ENCODE measurements around the gene MCM5. TPM values are rescaled to one million over a fixed set of nuclear protein-coding genes. Genes with fewer than 3 reads are reported as not detected.
A peak's percentile ranks its signal among the peaks of the same experiment; 100 is the strongest.
"Not testable (repeated sequence)": the region's sequence is repeated elsewhere in the genome, so short reads cannot be mapped to it uniquely, and the experiment has no call there.

Gene MCM5
- total RNA-seq, 1 donor from 2014 or later, result 8.3 TPM

GRCh38 chr22:35459423-35459894, 59.5 kb downstream of the MCM5 start:
- Histone ChIP-seq H3K4me1 (no peaks in the 10 kb centered on the region), H3K36me3 (no peaks in the 10 kb centered on the region), H3K9me3 (replicated peaks) (no peaks in the 10 kb centered on the region), H3K4me3 (no peak overlapping the region), H3K27ac (replicated peaks) (no peak overlapping the region), H3K27me3 (ENCODE audit: low read depth) (peaks cover 1% of the 10 kb centered on the region)
- DNase-seq, result no peak
- no peak for TF ChIP-seq CTCF (IDR thresholded peaks at IDR 0.05; ENCODE audit: borderline replicate concordance)
- intact Hi-C loops (cut with micrococcal nuclease), result no loop called here

- H3K4me1 ChIP-seq; H3K4me3 ChIP-seq; H3K36me3 ChIP-seq; H3K27ac ChIP-seq (replicated peaks); DNase-seq; intact Hi-C loops (cut with micrococcal nuclease); H3K27me3 ChIP-seq (ENCODE audit: low read depth); H3K9me3 ChIP-seq (replicated peaks): not testable (repeated sequence)
Measured at GRCh38 chr22:35459976-35460375, 60.0 kb downstream of the MCM5 start.

- intact Hi-C loops (cut with micrococcal nuclease), result no loop called here
- TF ChIP-seq CTCF (IDR thresholded peaks at IDR 0.05; ENCODE audit: borderline replicate concordance), result no peak
- no peak overlapping the region for H3K4me3 ChIP-seq
- H3K27ac ChIP-seq (replicated peaks), result no peak overlapping the region
- no peaks in the 10 kb centered on the region for H3K4me1 ChIP-seq
- H3K27me3 ChIP-seq (ENCODE audit: low read depth), result no peaks in the 10 kb centered on the region
- no peak for DNase-seq
- H3K9me3 ChIP-seq (replicated peaks), result no peaks in the 10 kb centered on the region
- H3K36me3 ChIP-seq, result no peaks in the 10 kb centered on the region
Measured at GRCh38 chr22:35460688-35461087, 60.7 kb downstream of the MCM5 start.

- Histone ChIP-seq H3K36me3 (no peaks in the 10 kb centered on the region), H3K4me3 (no peak overlapping the region), H3K27ac (replicated peaks) (peak overlapping the region; percentile 18), H3K4me1 (peaks cover 6% of the 10 kb centered on the region), H3K27me3 (ENCODE audit: low read depth) (no peaks in the 10 kb centered on the region), H3K9me3 (replicated peaks) (no peaks in the 10 kb centered on the region)
- no peak for DNase-seq
- TF ChIP-seq CTCF (IDR thresholded peaks at IDR 0.05; ENCODE audit: borderline replicate concordance), result no peak
- intact Hi-C loops (cut with micrococcal nuclease), result no loop called here
Measured at GRCh38 chr22:35462498-35463230, 62.7 kb downstream of the MCM5 start.

- peaks cover 14% of the 10 kb centered on the region for H3K4me1 ChIP-seq
- no peak overlapping the region for H3K27ac ChIP-seq (replicated peaks)
- H3K27me3 ChIP-seq (ENCODE audit: low read depth), result no peaks in the 10 kb centered on the region
- TF ChIP-seq CTCF (IDR thresholded peaks at IDR 0.05; ENCODE audit: borderline replicate concordance), result no peak
- intact Hi-C loops (cut with micrococcal nuclease), result no loop called here
- no peaks in the 10 kb centered on the region for H3K9me3 ChIP-seq (replicated peaks)
- DNase-seq, result no peak
- H3K36me3 ChIP-seq, result no peaks in the 10 kb centered on the region
- no peak overlapping the region for H3K4me3 ChIP-seq
Measured at GRCh38 chr22:35463231-35463933, 63.4 kb downstream of the MCM5 start.

GRCh38 chr22:35464399-35464798, 64.5 kb downstream of the MCM5 start:
- peaks cover 24% of the 10 kb centered on the region for H3K4me1 ChIP-seq
- intact Hi-C loops (cut with micrococcal nuclease), result no loop called here
- TF ChIP-seq CTCF (IDR thresholded peaks at IDR 0.05; ENCODE audit: borderline replicate concordance), result no peak
- H3K4me3 ChIP-seq, result no peak overlapping the region
- no peak overlapping the region for H3K27ac ChIP-seq (replicated peaks)
- H3K27me3 ChIP-seq (ENCODE audit: low read depth), result no peaks in the 10 kb centered on the region
- no peaks in the 10 kb centered on the region for H3K36me3 ChIP-seq
- H3K9me3 ChIP-seq (replicated peaks), result no peaks in the 10 kb centered on the region
- DNase-seq, result no peak

Data from left ventricle myocardium inferior (tissue), 1 donor.